Astrocyte (in vitro differentiated cells and primary cell): ENCODE data around the gene MYO1G.

Source experiments
- EZH2 ChIP-seq: IDR thresholded peaks from 2 replicates; pipeline ENCODE4 v1.6.1; 2012; ENCODE audit warnings: mild to moderate bottlenecking, low read length, inconsistent platforms; ENCODE audit not compliant: insufficient read depth
- TF ChIP-seq, protein P1 (sequence below): IDR thresholded peaks from 2 replicates; pipeline ENCODE4 v1.5.1; 2011; ENCODE audit warnings: low read depth, mild to moderate bottlenecking, inconsistent platforms, low read length, moderate library complexity; ENCODE audit not compliant: insufficient read depth

DNA sequence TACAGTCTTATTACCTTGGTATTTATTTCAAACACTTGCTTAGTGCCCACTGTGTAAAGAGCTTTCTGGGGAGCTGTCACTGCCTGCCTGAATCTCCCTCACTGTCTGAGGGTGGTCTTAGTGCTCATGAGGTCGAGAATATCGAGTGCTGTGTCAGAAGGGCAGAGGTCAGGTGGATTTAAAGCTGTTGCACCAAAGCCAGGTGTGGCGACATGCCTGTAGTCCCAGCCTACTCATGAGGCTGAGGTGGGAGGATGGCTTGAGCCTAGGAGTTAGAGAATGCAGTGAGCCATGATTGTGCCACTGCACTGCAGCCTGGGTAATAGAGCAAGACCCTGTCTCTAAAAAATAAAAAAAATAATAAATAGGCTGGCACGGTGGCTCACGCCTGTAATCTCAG, 42.1 kb upstream of the MYO1G start:
- TF ChIP-seq, protein P1, sequence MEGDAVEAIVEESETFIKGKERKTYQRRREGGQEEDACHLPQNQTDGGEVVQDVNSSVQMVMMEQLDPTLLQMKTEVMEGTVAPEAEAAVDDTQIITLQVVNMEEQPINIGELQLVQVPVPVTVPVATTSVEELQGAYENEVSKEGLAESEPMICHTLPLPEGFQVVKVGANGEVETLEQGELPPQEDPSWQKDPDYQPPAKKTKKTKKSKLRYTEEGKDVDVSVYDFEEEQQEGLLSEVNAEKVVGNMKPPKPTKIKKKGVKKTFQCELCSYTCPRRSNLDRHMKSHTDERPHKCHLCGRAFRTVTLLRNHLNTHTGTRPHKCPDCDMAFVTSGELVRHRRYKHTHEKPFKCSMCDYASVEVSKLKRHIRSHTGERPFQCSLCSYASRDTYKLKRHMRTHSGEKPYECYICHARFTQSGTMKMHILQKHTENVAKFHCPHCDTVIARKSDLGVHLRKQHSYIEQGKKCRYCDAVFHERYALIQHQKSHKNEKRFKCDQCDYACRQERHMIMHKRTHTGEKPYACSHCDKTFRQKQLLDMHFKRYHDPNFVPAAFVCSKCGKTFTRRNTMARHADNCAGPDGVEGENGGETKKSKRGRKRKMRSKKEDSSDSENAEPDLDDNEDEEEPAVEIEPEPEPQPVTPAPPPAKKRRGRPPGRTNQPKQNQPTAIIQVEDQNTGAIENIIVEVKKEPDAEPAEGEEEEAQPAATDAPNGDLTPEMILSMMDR: no peak
- TF ChIP-seq EZH2: no peak
